ENCODE measurements around the gene OSBPL9. TPM values are rescaled to one million over a fixed set of nuclear protein-coding genes. Genes with fewer than 3 reads are reported as not detected.

Gene OSBPL9
- total RNA-seq, 2 experiments from 2014 or later, result 58.6 to 87.8 TPM

GRCh38 chr1:51621841-51622454, 5.1 kb downstream of the OSBPL9 start:
- Histone ChIP-seq H3K9me3 (ENCODE audit: low read length) (no peaks in the 10 kb centered on the region), H2AFZ (ENCODE audit: low read length) (no peak overlapping the region), H4K20me1 (ENCODE audit: insufficient read depth, low read length) (no peaks in the 10 kb centered on the region), H3K4me3 (ENCODE audit: low read depth, low read length, poor library complexity, severe bottlenecking) (no peak overlapping the region), H3K27ac (ENCODE audit: low read depth, low read length, poor library complexity, severe bottlenecking) (no peak overlapping the region), H3K79me2 (ENCODE audit: insufficient read depth, low read depth, low read length) (no peaks in the 10 kb centered on the region), H3K9me2 (ENCODE audit: insufficient read depth, low read length) (no peaks in the 10 kb centered on the region), H3K36me3 (ENCODE audit: insufficient read depth, low read length) (no peaks in the 10 kb centered on the region), H3K4me2 (ENCODE audit: low read length) (no peak overlapping the region), H3K4me1 (ENCODE audit: insufficient read depth, low read length, poor library complexity, severe bottlenecking) (peaks cover 5% of the 10 kb centered on the region)
- DNase-seq (ENCODE audit: low spot score), result no peak
- POLR2A ChIA-PET, result interaction anchor here (0.5 to 0.9 kb wide), 4 partner anchors 9 to 220 kb away, joined by 3 to 5 read pairs (median 4); no protein-coding TSS in a partner anchor
- CTCF ChIA-PET (ENCODE audit: unreplicated experiment), result no interaction called here
- BruUV-seq (replicated peaks), result no TSS peak
- intact Hi-C loops (cut with micrococcal nuclease; ENCODE audit: unreplicated experiment), result no loop called here
- no peak for TF ChIP-seq EZH2phosphoT487 (IDR thresholded peaks at IDR 0.05; ENCODE audit: borderline replicate concordance, low read depth, low read length)

GRCh38 chr1:51622455-51622913, 5.6 kb downstream of the OSBPL9 start:
- Histone ChIP-seq H3K9me3 (ENCODE audit: low read length) (no peaks in the 10 kb centered on the region), H3K4me2 (ENCODE audit: low read length) (no peak overlapping the region), H3K4me3 (ENCODE audit: low read depth, low read length, poor library complexity, severe bottlenecking) (no peak overlapping the region), H3K27ac (ENCODE audit: low read depth, low read length, poor library complexity, severe bottlenecking) (no peak overlapping the region), H3K9me2 (ENCODE audit: insufficient read depth, low read length) (no peaks in the 10 kb centered on the region), H4K20me1 (ENCODE audit: insufficient read depth, low read length) (no peaks in the 10 kb centered on the region), H3K36me3 (ENCODE audit: insufficient read depth, low read length) (no peaks in the 10 kb centered on the region), H3K4me1 (ENCODE audit: insufficient read depth, low read length, poor library complexity, severe bottlenecking) (peaks cover 3% of the 10 kb centered on the region), H3K79me2 (ENCODE audit: insufficient read depth, low read depth, low read length) (no peaks in the 10 kb centered on the region), H2AFZ (ENCODE audit: low read length) (no peak overlapping the region)
- ChIA-PET CTCF (ENCODE audit: unreplicated experiment) (no interaction called here), POLR2A (interaction anchor here (0.6 kb wide), 1 partner anchor 132 kb away, joined by 3 read pairs; no protein-coding TSS in a partner anchor)
- no peak for DNase-seq (ENCODE audit: low spot score)
- BruUV-seq (replicated peaks), result no TSS peak
- TF ChIP-seq EZH2phosphoT487 (IDR thresholded peaks at IDR 0.05; ENCODE audit: borderline replicate concordance, low read depth, low read length), result no peak
- TF ChIP-seq, protein P1, sequence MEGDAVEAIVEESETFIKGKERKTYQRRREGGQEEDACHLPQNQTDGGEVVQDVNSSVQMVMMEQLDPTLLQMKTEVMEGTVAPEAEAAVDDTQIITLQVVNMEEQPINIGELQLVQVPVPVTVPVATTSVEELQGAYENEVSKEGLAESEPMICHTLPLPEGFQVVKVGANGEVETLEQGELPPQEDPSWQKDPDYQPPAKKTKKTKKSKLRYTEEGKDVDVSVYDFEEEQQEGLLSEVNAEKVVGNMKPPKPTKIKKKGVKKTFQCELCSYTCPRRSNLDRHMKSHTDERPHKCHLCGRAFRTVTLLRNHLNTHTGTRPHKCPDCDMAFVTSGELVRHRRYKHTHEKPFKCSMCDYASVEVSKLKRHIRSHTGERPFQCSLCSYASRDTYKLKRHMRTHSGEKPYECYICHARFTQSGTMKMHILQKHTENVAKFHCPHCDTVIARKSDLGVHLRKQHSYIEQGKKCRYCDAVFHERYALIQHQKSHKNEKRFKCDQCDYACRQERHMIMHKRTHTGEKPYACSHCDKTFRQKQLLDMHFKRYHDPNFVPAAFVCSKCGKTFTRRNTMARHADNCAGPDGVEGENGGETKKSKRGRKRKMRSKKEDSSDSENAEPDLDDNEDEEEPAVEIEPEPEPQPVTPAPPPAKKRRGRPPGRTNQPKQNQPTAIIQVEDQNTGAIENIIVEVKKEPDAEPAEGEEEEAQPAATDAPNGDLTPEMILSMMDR (conservative IDR thresholded peaks at IDR 0.05; ENCODE audit: low read length), result no peak
- intact Hi-C loops (cut with micrococcal nuclease; ENCODE audit: unreplicated experiment), result no loop called here

DNA sequence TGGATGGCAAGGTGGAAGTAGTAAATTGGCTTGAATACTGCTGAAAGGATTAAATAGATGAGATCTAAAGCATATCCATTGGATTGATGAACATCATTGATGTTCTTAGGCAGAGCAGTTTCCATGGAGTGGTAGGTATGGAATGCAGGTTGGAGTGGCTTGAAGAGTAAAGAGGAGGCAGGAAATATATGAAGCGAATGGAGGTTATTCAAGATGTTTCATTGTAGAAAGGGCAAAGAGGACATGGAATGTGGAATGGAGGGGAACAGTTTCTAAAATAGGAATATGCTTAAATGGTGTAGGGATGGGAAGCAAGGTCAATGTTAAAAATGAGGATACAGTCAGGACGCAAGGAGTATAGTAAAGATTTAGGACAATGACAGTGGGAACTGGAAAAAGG, 6.1 kb downstream of the OSBPL9 start:
- ChIA-PET POLR2A (interaction anchor here (0.5 to 1.1 kb wide), 3 partner anchors 10 to 13 kb away, joined by 3 to 6 read pairs (median 3); no protein-coding TSS in a partner anchor), CTCF (ENCODE audit: unreplicated experiment) (no interaction called here)
- intact Hi-C loops (cut with micrococcal nuclease; ENCODE audit: unreplicated experiment), result no loop called here
- Histone ChIP-seq H3K27ac (ENCODE audit: low read depth, low read length, poor library complexity, severe bottlenecking) (no peak overlapping the region), H2AFZ (ENCODE audit: low read length) (no peak overlapping the region), H4K20me1 (ENCODE audit: insufficient read depth, low read length) (no peaks in the 10 kb centered on the region), H3K36me3 (ENCODE audit: insufficient read depth, low read length) (no peaks in the 10 kb centered on the region), H3K79me2 (ENCODE audit: insufficient read depth, low read depth, low read length) (no peaks in the 10 kb centered on the region), H3K4me1 (ENCODE audit: insufficient read depth, low read length, poor library complexity, severe bottlenecking) (no peaks in the 10 kb centered on the region), H3K4me3 (ENCODE audit: low read depth, low read length, poor library complexity, severe bottlenecking) (no peak overlapping the region), H3K4me2 (ENCODE audit: low read length) (no peak overlapping the region), H3K9me2 (ENCODE audit: insufficient read depth, low read length) (no peaks in the 10 kb centered on the region), H3K9me3 (ENCODE audit: low read length) (no peaks in the 10 kb centered on the region)
- no peak for DNase-seq (ENCODE audit: low spot score)
- TF ChIP-seq EZH2phosphoT487 (IDR thresholded peaks at IDR 0.05; ENCODE audit: borderline replicate concordance, low read depth, low read length), result no peak
- TF ChIP-seq, protein P1 (conservative IDR thresholded peaks at IDR 0.05; ENCODE audit: low read length), result no peak
- no TSS peak for BruUV-seq (replicated peaks)

All from OCI-LY7 (cell line).